ENCODE results near the gene RFX3.

DNA sequence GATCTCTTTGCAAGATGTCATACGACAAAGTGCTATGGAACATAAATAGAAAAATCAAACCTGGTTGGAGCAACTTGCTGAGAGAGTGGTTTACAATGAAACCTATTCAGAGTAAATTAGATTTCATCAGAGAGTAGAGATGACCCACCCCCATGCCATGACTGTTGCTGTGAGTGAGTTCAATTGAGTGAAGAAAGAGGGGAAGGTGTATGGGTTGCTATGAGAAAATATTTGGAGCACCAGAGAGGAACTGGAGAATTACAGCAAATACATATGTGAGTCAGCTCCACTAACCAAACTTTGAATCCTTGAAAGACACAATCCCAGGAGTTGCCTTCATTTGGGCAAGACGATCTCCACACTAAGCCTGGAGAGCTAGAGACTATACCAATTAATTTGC, 217.2 kb downstream of the RFX3 start:
- TF ChIP-seq, protein P1, sequence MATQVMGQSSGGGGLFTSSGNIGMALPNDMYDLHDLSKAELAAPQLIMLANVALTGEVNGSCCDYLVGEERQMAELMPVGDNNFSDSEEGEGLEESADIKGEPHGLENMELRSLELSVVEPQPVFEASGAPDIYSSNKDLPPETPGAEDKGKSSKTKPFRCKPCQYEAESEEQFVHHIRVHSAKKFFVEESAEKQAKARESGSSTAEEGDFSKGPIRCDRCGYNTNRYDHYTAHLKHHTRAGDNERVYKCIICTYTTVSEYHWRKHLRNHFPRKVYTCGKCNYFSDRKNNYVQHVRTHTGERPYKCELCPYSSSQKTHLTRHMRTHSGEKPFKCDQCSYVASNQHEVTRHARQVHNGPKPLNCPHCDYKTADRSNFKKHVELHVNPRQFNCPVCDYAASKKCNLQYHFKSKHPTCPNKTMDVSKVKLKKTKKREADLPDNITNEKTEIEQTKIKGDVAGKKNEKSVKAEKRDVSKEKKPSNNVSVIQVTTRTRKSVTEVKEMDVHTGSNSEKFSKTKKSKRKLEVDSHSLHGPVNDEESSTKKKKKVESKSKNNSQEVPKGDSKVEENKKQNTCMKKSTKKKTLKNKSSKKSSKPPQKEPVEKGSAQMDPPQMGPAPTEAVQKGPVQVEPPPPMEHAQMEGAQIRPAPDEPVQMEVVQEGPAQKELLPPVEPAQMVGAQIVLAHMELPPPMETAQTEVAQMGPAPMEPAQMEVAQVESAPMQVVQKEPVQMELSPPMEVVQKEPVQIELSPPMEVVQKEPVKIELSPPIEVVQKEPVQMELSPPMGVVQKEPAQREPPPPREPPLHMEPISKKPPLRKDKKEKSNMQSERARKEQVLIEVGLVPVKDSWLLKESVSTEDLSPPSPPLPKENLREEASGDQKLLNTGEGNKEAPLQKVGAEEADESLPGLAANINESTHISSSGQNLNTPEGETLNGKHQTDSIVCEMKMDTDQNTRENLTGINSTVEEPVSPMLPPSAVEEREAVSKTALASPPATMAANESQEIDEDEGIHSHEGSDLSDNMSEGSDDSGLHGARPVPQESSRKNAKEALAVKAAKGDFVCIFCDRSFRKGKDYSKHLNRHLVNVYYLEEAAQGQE (IDR thresholded peaks at IDR 0.05; ENCODE audit: low read depth) = no peak
- TF ChIP-seq EGR1 (IDR thresholded peaks at IDR 0.05) (no peak), TAF1 (IDR thresholded peaks at IDR 0.05; ENCODE audit: low read depth) (no peak), TCF12 (IDR thresholded peaks at IDR 0.05; ENCODE audit: low read depth) (no peak), CEBPB (IDR thresholded peaks at IDR 0.05) (no peak), YY1 (IDR thresholded peaks at IDR 0.05; ENCODE audit: low read depth) (no peak), EP300 (IDR thresholded peaks at IDR 0.05; ENCODE audit: borderline replicate concordance) (no peak), TEAD4 (IDR thresholded peaks at IDR 0.05) (no peak)
- TF ChIP-seq, protein P2, sequence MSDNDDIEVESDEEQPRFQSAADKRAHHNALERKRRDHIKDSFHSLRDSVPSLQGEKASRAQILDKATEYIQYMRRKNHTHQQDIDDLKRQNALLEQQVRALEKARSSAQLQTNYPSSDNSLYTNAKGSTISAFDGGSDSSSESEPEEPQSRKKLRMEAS (IDR thresholded peaks at IDR 0.05) = no peak

Data from Ishikawa (cell line).